Activated CD4-positive, alpha-beta T cell treated with anti-CD3 and anti-CD28 coated beads, Interleukin-2, amount 50 U/mL, for 48 hours (primary cell): ENCODE data around the gene MPZL3.
"Not testable (repeated sequence)": the region's sequence is repeated elsewhere in the genome, so short reads cannot be mapped to it uniquely, and the experiment has no call there.

Experiments used
- DNase-seq, 2 experiments: peaks; one replicate each; pipeline ENCODE4 v3.0.0-alpha.2; 2020

The MPZL3 gene

DNA sequence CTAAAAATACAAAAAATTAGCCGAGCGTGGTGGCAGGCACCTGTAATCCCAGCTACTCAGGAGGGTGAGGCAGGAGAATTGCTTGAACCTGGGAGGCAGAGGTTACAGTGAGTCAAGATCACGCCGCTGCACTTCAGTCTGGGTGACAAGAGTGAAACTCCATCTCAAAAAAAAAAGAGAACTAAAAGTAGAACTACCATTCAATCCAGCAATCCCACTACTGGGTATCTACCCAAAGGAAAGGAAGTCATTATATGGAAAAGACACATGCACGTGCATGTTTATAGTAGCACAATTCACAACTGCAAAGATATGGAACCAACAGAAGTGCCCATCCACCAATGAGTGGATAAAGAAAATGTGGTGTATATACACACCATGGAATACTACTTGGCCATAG lies 68.5 kb downstream of the MPZL3 start:
- DNase-seq, result not testable (repeated sequence)

DNA sequence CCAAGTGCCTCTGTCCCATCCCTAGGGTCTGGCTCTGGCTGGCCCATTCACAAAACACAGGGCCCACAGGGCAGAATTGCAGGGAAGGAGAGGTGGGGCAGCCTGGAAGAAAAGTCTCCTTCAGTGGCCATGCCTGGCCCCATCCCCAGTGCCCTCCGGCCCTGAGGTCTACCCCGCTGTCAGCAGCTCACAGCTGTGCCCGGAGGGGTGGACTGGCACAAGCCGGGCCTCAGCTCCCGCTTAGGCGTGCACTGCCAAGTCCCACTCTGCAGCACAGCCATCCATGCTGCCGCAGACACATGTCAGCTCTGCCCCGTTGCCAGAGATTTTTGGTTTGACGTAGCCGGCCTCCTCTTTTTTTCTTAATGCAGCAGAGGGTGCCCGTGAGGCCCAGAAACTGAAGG lies 71.9 kb downstream of the MPZL3 start:
- DNase-seq, result no peak

DNA sequence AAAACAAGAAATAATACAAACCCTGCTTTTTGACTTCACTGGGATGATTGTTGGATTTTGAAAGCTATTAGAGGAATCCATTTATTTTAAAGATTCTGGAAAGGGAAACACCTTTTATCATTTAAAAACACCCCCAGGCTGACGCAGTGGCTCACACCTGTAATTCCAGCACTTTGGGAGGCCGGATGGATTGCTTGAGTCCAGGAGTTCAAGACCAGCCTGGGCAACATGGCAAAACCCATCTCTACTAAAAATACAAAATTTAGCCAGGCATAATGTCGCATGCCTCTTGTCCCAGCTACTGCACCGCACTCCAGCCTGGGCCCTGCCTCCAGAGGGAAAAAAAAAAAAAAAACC lies 75.4 kb downstream of the MPZL3 start:
- no peak for DNase-seq
